Astrocyte (in vitro differentiated cells and primary cell): ENCODE results near the gene FGF8. TPM values are rescaled to one million over a fixed set of nuclear protein-coding genes. Genes with fewer than 3 reads are reported as not detected.

Source experiments
- DNase-seq: peaks from one replicate; pipeline ENCODE4 v3.0.0-alpha.2; 2010; ENCODE audit warnings: low read depth
- FAIRE-seq: peaks from 2 replicates; lab custom pipeline; 2011; peaks lifted over from hg19 to GRCh38; lab: Jason Lieb, UNC
- H2AFZ ChIP-seq: 2 replicates; pipeline ENCODE4 v1.6.0; 2012; ENCODE audit warnings: low read depth, low read length, inconsistent platforms
- H3K27ac ChIP-seq: 2 replicates; pipeline ENCODE4 v1.5.1; 2011; ENCODE audit warnings: low read depth, low read length, inconsistent platforms
- H3K27me3 ChIP-seq: 2 replicates; pipeline ENCODE4 v1.6.0; 2011; ENCODE audit warnings: low read length, inconsistent platforms; ENCODE audit not compliant: insufficient read depth
- H3K36me3 ChIP-seq: 2 replicates; pipeline ENCODE4 v1.5.1; 2011; ENCODE audit warnings: low read length, inconsistent platforms; ENCODE audit not compliant: insufficient read depth
- H3K4me1 ChIP-seq: 2 replicates; pipeline ENCODE4 v1.5.1; 2011; ENCODE audit warnings: low read length, inconsistent platforms; ENCODE audit not compliant: insufficient read depth
- H3K4me2 ChIP-seq: 2 replicates; pipeline ENCODE4 v1.6.0; 2012; ENCODE audit warnings: low read length, inconsistent platforms
- H3K4me3 ChIP-seq: 2 replicates; pipeline ENCODE4 v1.5.1; 2011; ENCODE audit warnings: low read depth, mild to moderate bottlenecking, low read length, inconsistent platforms; ENCODE audit not compliant: insufficient read depth
- H3K79me2 ChIP-seq: 2 replicates; pipeline ENCODE4 v1.6.0; 2012; ENCODE audit warnings: mild to moderate bottlenecking, low read length, inconsistent platforms; ENCODE audit not compliant: insufficient read depth
- H3K9ac ChIP-seq: 2 replicates; pipeline ENCODE4 v1.6.0; 2012; ENCODE audit warnings: mild to moderate bottlenecking, low read length, inconsistent platforms
- H3K9me3 ChIP-seq: 2 replicates; pipeline ENCODE4 v1.5.1; 2012; ENCODE audit warnings: low read depth, mild to moderate bottlenecking, low read length, inconsistent platforms; ENCODE audit not compliant: insufficient read depth
- H4K20me1 ChIP-seq: 2 replicates; pipeline ENCODE4 v1.6.0; 2012; ENCODE audit warnings: low read length, inconsistent platforms; ENCODE audit not compliant: insufficient read depth
- H3K27ac Mint-ChIP-seq: one replicate; pipeline ENCODE4 v1.8.0; 2021; ENCODE audit warnings: mild to moderate bottlenecking, mixed read lengths; ENCODE audit not compliant: unreplicated experiment
- H3K27me3 Mint-ChIP-seq: one replicate; pipeline ENCODE4 v1.8.0; 2021; ENCODE audit warnings: low read depth, mixed read lengths; ENCODE audit not compliant: unreplicated experiment
- H3K36me3 Mint-ChIP-seq: one replicate; pipeline ENCODE4 v1.8.0; 2021; ENCODE audit warnings: low read depth, mixed read lengths; ENCODE audit not compliant: unreplicated experiment
- H3K4me1 Mint-ChIP-seq: one replicate; pipeline ENCODE4 v1.8.0; 2021; ENCODE audit warnings: low read depth, mixed read lengths; ENCODE audit not compliant: unreplicated experiment
- H3K4me3 Mint-ChIP-seq: one replicate; pipeline ENCODE4 v1.8.0; 2021; ENCODE audit warnings: mild to moderate bottlenecking, moderate library complexity, mixed read lengths; ENCODE audit not compliant: unreplicated experiment
- H3K9me3 Mint-ChIP-seq: one replicate; pipeline ENCODE4 v1.8.0; 2021; ENCODE audit warnings: mild to moderate bottlenecking, mixed read lengths; ENCODE audit not compliant: unreplicated experiment
- CTCF ChIP-seq: IDR thresholded peaks from 2 replicates; pipeline ENCODE4 v1.5.1; 2011; ENCODE audit warnings: low read depth, mild to moderate bottlenecking, inconsistent platforms, low read length, moderate library complexity; ENCODE audit not compliant: insufficient read depth
- EZH2 ChIP-seq: IDR thresholded peaks from 2 replicates; pipeline ENCODE4 v1.6.1; 2012; ENCODE audit warnings: mild to moderate bottlenecking, low read length, inconsistent platforms; ENCODE audit not compliant: insufficient read depth
- total RNA-seq: library from RNA; stranded (reverse); gene quantifications from 2 replicates; pipeline ENCODE4 v1.2.1, GENCODE V29; 2021

Gene FGF8
- total RNA-seq, 1 donor from 2014 or later = 0.61 TPM

- Histone ChIP-seq H3K4me1 (peaks cover 33% of the 10 kb centered on the region), H3K79me2 (peaks cover 16% of the 10 kb centered on the region), H3K4me3 (no peak overlapping the region), H2AFZ (no peak overlapping the region), H4K20me1 (peaks cover 71% of the 10 kb centered on the region), H3K4me2 (peak overlapping the region; percentile 89), H3K27ac (no peak overlapping the region), H3K27me3 (peaks cover 29% of the 10 kb centered on the region), H3K9me3 (no peaks in the 10 kb centered on the region), H3K36me3 (peaks cover 15% of the 10 kb centered on the region), H3K9ac (no peak overlapping the region)
- peaks cover 12% of the 10 kb centered on the region for H3K4me1 Mint-ChIP-seq
- DNase-seq = no peak
- H3K36me3 Mint-ChIP-seq = peaks cover 6% of the 10 kb centered on the region
- peaks cover 20% of the 10 kb centered on the region for H3K27me3 Mint-ChIP-seq
- no peak for FAIRE-seq
- H3K27ac Mint-ChIP-seq = no peak overlapping the region
- TF ChIP-seq EZH2 = no peak
- TF ChIP-seq CTCF = peak; percentile 79
- H3K9me3 Mint-ChIP-seq = no peaks in the 10 kb centered on the region
- H3K4me3 Mint-ChIP-seq = peak overlapping the region; percentile 96
Measured at GRCh38 chr10:101780818-101781654, 5.1 kb upstream of the FGF8 start.

DNA sequence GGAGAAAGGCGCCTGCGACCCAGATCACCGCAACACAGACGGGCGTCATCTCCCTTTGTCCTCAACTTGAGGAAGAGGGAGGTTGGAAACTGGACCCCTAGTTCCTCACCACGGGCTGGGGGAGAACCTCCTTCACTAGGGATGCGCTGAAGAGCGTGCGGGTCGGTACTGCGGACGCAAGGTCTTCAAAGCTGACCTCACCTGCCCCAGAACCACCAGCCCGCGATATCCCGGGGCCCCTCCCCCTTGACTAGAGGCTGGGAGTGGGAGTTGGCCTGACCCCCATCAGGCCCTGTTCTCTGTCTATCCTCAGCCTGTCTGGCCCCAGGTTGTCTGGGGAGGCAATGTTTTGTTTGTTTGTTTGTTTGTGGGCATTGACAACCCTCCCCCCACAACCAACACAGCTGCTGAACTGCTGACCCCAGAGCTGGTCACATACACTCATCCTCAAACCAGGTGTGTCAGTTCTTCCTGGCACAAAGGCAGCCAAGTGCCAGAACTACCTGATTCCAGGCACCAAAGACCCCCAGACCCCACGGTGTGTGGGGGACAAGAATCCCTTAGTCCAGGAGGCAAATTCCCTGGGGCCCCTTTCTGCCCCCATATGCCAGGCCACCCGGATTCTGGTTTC, 4.4 kb upstream of the FGF8 start:
- no peak overlapping the region for H2AFZ ChIP-seq
- H3K4me1 ChIP-seq = peaks cover 33% of the 10 kb centered on the region
- FAIRE-seq (no peak), DNase-seq (no peak)
- H3K27ac ChIP-seq = no peak overlapping the region
- H3K79me2 ChIP-seq = peaks cover 14% of the 10 kb centered on the region
- peaks cover 9% of the 10 kb centered on the region for H3K36me3 ChIP-seq
- Mint-ChIP-seq H3K4me3 (no peak overlapping the region), H3K27me3 (peaks cover 20% of the 10 kb centered on the region), H3K9me3 (no peaks in the 10 kb centered on the region), H3K27ac (no peak overlapping the region), H3K36me3 (peaks cover 6% of the 10 kb centered on the region), H3K4me1 (peaks cover 12% of the 10 kb centered on the region)
- H3K9me3 ChIP-seq = no peaks in the 10 kb centered on the region
- H4K20me1 ChIP-seq = peaks cover 64% of the 10 kb centered on the region
- H3K27me3 ChIP-seq = peaks cover 29% of the 10 kb centered on the region
- H3K4me2 ChIP-seq = peak overlapping the region; percentile 84
- H3K4me3 ChIP-seq = peak overlapping the region; percentile 40
- H3K9ac ChIP-seq = no peak overlapping the region
- TF ChIP-seq CTCF (no peak), EZH2 (no peak)
